ENCODE results near the gene THAP3. TPM values are rescaled to one million over a fixed set of nuclear protein-coding genes. Genes with fewer than 3 reads are reported as not detected.

Gene THAP3
- total RNA-seq, 1 experiment from 2014 or later, result 54.6 TPM

DNA sequence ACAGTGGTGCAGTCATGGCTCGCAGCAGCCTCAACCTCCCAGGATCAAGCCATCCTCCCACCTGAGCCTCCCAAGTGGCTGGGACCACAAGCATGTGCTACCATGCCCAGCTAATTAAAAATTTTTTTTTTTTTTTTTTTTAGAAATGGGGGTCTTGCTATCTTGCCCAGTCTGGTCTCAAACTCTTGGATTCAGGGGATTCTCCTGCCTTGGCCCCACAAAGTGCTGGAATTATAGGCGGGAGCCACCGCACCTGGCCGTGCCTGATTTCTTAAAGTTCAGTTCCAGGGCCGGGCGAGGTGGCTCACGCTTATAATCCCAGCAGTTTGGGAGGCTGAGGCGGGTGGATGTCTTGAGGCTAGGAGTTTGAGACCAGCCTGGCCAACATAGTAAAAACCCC is 6.4 kb downstream of the THAP3 start:
- ChIA-PET POLR2A (ENCODE audit: unreplicated experiment) (no interaction called here), CTCF (no interaction called here)
- Histone ChIP-seq H4K20me1 (ENCODE audit: low read length) (0 out of 2 replicates have a peak, but pooled peaks cover 3% of the 10 kb centered on the region), H3F3A (ENCODE audit: low read length, unreplicated experiment) (peaks cover 4% of the 10 kb centered on the region), H3K4me2 (ENCODE audit: low read length) (no peak overlapping the region), H3K9ac (ENCODE audit: low read length) (no peak overlapping the region), H3K9me2 (replicated peaks; ENCODE audit: low read length) (no peaks in the 10 kb centered on the region), H3K4me1 (ENCODE audit: insufficient read depth, low read length) (peaks cover 6% of the 10 kb centered on the region), H3K4me3 (ENCODE audit: low read length) (no peak overlapping the region), H3K27me3 (ENCODE audit: low read length) (no peaks in the 10 kb centered on the region), H3K79me2 (ENCODE audit: low read length) (peaks cover 22% of the 10 kb centered on the region), H2AFZ (ENCODE audit: low read length) (no peak overlapping the region), H3K27ac (ENCODE audit: low read length) (no peak overlapping the region), H3K9me3 (ENCODE audit: low read length) (no peaks in the 10 kb centered on the region), H3K36me3 (ENCODE audit: low read depth, low read length) (peaks cover 45% of the 10 kb centered on the region)
- no peak for DNase-seq
- intact Hi-C loops (cut with micrococcal nuclease), result no loop called here
- no TSS peak for BruUV-seq (replicated peaks)
- no peak for ATAC-seq
- TF ChIP-seq, protein P1, sequence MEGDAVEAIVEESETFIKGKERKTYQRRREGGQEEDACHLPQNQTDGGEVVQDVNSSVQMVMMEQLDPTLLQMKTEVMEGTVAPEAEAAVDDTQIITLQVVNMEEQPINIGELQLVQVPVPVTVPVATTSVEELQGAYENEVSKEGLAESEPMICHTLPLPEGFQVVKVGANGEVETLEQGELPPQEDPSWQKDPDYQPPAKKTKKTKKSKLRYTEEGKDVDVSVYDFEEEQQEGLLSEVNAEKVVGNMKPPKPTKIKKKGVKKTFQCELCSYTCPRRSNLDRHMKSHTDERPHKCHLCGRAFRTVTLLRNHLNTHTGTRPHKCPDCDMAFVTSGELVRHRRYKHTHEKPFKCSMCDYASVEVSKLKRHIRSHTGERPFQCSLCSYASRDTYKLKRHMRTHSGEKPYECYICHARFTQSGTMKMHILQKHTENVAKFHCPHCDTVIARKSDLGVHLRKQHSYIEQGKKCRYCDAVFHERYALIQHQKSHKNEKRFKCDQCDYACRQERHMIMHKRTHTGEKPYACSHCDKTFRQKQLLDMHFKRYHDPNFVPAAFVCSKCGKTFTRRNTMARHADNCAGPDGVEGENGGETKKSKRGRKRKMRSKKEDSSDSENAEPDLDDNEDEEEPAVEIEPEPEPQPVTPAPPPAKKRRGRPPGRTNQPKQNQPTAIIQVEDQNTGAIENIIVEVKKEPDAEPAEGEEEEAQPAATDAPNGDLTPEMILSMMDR (conservative IDR thresholded peaks at IDR 0.05; ENCODE audit: low read depth, low read length), result no peak
- TF ChIP-seq EZH2 (IDR thresholded peaks at IDR 0.05; ENCODE audit: low read length, unreplicated experiment) (no peak), EZH2phosphoT487 (IDR thresholded peaks at IDR 0.05; ENCODE audit: borderline replicate concordance, low read length) (no peak)

GRCh38 chr1:6632588-6633514 is 8.2 kb downstream of the THAP3 start:
- Histone ChIP-seq H3K9me2 (replicated peaks; ENCODE audit: low read length) (no peaks in the 10 kb centered on the region), H3K27me3 (ENCODE audit: low read length) (no peaks in the 10 kb centered on the region), H2AFZ (ENCODE audit: low read length) (no peak overlapping the region), H3F3A (ENCODE audit: low read length, unreplicated experiment) (peaks cover 4% of the 10 kb centered on the region), H3K27ac (ENCODE audit: low read length) (no peak overlapping the region), H3K4me2 (ENCODE audit: low read length) (no peak overlapping the region), H3K36me3 (ENCODE audit: low read depth, low read length) (peaks cover 57% of the 10 kb centered on the region), H3K4me3 (ENCODE audit: low read length) (no peak overlapping the region), H3K4me1 (ENCODE audit: insufficient read depth, low read length) (no peaks in the 10 kb centered on the region), H4K20me1 (ENCODE audit: low read length) (no peaks in the 10 kb centered on the region), H3K9ac (ENCODE audit: low read length) (no peak overlapping the region), H3K9me3 (ENCODE audit: low read length) (no peaks in the 10 kb centered on the region), H3K79me2 (ENCODE audit: low read length) (peaks cover 4% of the 10 kb centered on the region; the same call in 1 of the 2 replicates)
- intact Hi-C loops (cut with micrococcal nuclease), result no loop called here
- POLR2A ChIA-PET (ENCODE audit: unreplicated experiment), result no interaction called here
- DNase-seq (no peak), ATAC-seq (no peak)
- TF ChIP-seq, protein P1 (conservative IDR thresholded peaks at IDR 0.05; ENCODE audit: low read depth, low read length), result no peak
- TF ChIP-seq EZH2phosphoT487 (IDR thresholded peaks at IDR 0.05; ENCODE audit: borderline replicate concordance, low read length) (no peak), EZH2 (IDR thresholded peaks at IDR 0.05; ENCODE audit: low read length, unreplicated experiment) (no peak)
- CTCF ChIA-PET, result no interaction called here
- no TSS peak for BruUV-seq (replicated peaks)
